Stimulated activated CD4-positive, alpha-beta T cell treated with anti-CD3 and anti-CD28 coated beads, Interleukin-15, amount 100 ng/mL, for 1 hour (primary cell): ENCODE measurements around the gene GRAMD1C.

Source experiments
- DNase-seq, 2 donors: peaks; one replicate each; pipeline ENCODE4 v3.0.0-alpha.2; 2020; ENCODE audit warnings: low read depth in 1 of 2, low spot score in 1 of 2

Gene GRAMD1C

DNA sequence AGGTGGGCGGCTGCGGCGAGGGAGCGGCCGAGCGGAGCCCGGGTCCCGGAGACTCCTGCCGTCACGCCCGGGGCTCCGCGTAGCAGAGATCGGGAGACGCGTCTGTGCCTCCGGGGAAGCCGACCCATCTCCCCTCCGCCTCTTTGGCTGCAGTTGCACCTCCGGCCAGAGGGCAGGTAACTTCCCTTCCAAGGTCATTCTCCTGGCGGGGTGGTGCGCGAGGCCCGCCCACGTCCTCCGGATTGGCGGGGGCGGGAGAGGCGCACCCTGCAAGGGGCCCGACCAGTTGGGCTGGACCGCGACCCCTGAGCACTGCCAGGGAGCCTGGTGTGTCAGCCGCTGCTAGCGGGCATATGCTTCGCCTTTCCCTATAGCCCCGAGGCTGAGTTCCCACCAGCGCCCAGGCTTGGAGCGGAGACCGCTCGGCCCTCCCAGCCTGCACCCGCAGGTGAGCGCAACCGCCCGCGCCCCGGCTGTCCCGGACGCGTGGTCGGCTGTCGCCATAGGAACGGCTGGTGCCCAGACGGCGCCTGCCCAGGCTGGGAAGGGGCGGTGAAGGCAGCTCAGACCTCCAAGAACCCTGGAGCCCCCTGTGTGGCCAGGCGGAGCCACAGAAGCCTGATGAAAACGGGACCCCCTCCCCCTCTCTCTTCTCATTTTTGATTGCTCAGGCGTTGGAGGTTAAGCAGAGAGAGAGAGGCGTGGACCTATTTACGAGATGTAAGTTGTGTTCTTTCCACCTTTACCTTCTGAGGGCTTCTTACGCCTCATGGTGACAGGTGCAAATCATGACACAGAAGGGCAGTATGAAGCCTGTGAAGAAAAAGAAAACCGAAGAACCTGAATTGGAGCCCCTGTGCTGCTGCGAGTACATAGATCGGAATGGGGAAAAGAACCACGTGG is 109.7 kb downstream of the GRAMD1C start:
- peak in 1 of 2 donors; percentile 5 for DNase-seq

DNA sequence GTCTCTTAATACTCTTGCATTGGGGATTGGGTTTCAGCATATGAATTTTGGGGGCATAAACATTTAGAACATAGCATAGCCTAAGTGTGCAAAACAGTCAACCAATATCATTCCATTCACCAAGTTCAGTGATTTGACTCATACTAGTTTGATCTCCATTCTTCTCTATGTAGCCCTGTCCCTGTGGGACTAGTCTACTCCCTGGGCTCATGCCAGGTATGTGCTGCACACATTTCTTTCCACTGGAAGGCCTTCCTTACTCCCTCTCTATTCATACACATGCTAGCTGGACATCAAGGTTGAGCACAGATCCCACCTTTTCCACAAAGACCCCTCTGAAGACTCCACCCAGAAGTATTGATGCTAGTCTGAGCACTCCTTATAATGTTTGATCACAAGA is 114.3 kb downstream of the GRAMD1C start:
- DNase-seq: no peak

DNA sequence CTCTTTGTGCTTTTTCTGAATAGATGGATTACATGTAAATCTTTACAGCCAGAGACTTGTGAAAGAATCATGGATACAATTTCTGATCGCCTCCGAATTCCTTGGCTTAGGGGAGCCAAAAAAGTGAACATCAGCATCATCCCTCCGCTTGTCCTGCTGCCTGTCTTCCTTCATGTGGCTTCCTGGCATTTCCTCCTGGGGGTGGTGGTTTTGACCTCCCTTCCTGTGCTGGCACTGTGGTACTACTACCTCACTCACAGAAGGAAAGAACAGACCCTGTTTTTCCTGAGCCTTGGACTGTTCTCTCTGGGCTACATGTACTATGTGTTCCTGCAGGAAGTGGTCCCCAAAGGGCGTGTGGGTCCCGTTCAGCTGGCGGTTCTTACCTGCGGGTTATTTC is 115.1 kb downstream of the GRAMD1C start:
- no peak for DNase-seq

DNA sequence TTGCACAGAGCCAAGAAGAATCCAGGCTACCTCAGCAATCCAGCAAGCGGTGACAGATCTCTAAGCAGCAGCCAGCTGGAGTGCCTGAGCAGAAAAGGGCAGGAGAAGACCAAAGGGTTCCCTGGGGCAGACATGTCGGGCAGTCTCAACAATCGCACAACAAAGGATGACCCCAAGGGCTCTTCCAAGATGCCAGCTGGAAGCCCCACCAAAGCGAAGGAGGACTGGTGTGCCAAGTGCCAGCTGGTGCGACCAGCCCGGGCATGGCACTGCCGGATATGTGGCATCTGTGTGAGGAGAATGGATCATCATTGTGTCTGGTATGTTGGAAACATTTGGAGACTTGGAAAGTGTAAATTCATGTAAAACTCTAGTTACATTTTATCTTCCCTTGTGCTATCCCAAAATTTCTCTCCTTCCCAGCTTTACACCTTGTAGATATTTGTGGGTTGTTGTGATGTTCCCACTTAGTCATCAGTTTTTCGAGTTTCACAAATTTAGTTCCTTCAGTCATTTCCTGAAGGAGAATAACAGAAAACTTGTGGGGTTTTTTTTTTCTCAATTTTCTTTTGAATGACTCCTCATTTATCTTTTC is 115.6 kb downstream of the GRAMD1C start:
- no peak for DNase-seq

DNA sequence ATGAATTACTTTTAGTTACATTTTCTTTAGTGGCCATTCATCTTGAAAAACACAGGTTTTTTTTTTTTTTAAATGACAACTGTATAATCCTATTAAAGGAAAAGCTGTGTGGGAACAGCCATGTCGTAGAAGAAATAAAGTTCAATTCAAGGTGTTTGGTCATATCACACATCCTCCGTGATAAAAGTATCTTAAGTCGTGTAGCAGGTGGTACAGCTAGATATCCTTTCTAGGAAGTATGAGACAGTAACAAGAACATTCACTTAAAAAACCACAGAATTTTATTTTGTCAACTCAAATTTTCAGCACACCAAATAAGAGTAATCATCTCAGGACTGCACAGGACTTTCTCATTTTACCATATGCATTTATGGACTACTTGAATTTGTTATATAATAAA is 125.3 kb downstream of the GRAMD1C start:
- no peak for DNase-seq

DNA sequence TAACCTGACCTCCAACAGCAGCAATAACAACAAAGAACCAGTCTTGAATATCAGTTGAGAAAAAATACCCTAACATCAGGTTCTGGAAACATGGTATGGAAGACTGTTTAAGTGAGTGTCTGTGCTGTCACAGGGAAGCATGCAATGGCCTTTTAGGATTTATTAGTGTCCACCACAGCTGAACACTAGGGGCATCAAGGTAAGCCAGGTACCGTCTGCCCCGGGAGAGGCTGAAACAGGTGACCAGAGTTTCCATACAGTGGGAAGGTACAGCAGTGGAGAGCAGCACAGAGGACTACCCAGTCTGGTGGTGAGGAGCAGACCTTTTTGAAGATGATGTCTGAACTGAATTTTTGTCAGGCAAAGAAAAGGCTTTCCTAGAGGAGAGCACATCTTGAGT is 127.6 kb downstream of the GRAMD1C start:
- DNase-seq: no peak

GRCh38 chr3:113968986-113969385 is 130.4 kb downstream of the GRAMD1C start:
- DNase-seq: no peak

DNA sequence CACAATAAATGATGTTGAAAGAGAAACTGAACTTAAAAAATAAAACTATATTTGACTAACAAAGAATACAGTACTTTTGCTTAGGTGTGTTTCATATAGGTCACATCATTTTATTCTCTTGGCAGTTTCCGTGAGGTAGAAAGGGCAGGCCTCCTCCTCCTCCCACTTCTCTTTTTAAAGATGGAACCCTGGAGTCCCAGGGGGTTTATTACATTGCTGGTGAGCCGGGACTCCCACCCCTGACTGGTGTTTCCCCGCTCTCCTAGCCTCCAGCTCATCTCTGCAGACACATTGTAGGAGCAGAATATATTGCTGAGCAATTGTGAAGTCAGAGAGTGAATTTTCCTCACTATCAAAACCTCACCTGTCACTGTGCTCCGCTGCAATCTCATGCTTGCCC is 139.2 kb downstream of the GRAMD1C start:
- DNase-seq: no peak

- DNase-seq: no peak
Measured at GRCh38 chr3:113979916-113980315, 141.3 kb downstream of the GRAMD1C start.

- no peak for DNase-seq
Measured at GRCh38 chr3:113981803-113982202, 143.2 kb downstream of the GRAMD1C start.

GRCh38 chr3:113983544-113983943 is 145.0 kb downstream of the GRAMD1C start:
- no peak for DNase-seq

- DNase-seq: no peak
Measured at GRCh38 chr3:113985541-113985940, 147.0 kb downstream of the GRAMD1C start.
